HCT116 (cell line): ENCODE results near the gene PNMT. TPM values are rescaled to one million over a fixed set of nuclear protein-coding genes. Genes with fewer than 3 reads are reported as not detected.

Experiments
- ATAC-seq: fragments of 200-7000 bp; cut with Tn5 transposase; 2 replicates; pipeline ENCODE4 v1.9.1; 2020; ENCODE audit warnings: mild to moderate bottlenecking, moderate library complexity
- BruUV-seq: library from RNA; stranded (reverse); fragments of 400-500 nt; replicated peaks from 2 replicates; lab custom pipeline; 2021; lab: Mats Ljungman, UMichigan
- CTCF ChIA-PET: fragments of 300-600 bp; sonication (Branson Sonifier 250); formaldehyde crosslinking; loops from one replicate; lab custom pipeline; 2021; ENCODE audit warnings: antibody characterized with exemption; lab: Charles Lee
- POLR2A ChIA-PET: fragments of 300-600, 350-600 bp; sonication (Branson Sonifier 250); formaldehyde crosslinking; loops from one replicate; lab custom pipeline; 2021; ENCODE audit warnings: antibody characterized with exemption; lab: Charles Lee
- RAD21 ChIA-PET, 2 experiments: fragments of 300-600 bp; sonication (Branson Sonifier 250); formaldehyde crosslinking; loops; one replicate each; lab custom pipeline; 2023; ENCODE audit warnings: low total read pairs in 2 of 2; ENCODE audit not compliant: uncharacterized antibody in 2 of 2, unreplicated experiment in 2 of 2, low non-redundant PET in 1 of 2; lab: Charles Lee
- DNase-seq: peaks from one replicate; pipeline ENCODE4 v3.0.0-alpha.2; 2010; ENCODE audit warnings: low read depth, low spot score
- H2AFZ ChIP-seq: fragments of 200-600 bp; shearing (Covaris generic), sonication (generic); 2 replicates; pipeline ENCODE4 v1.6.1; 2017; ENCODE audit warnings: low read depth, mixed run types, mixed read lengths, antibody characterized with exemption, low read length; ENCODE audit not compliant: poor library complexity, severe bottlenecking
- H3K27ac ChIP-seq: 2 replicates; pipeline ENCODE4 v1.5.1; 2012; ENCODE audit warnings: low read depth, low read length
- H3K27me3 ChIP-seq: fragments of 200-600 bp; sonication (generic); 2 replicates; pipeline ENCODE4 v1.6.1; 2016; ENCODE audit warnings: mixed run types, low read length, mixed read lengths; ENCODE audit not compliant: insufficient read depth
- H3K36me3 ChIP-seq, 2 experiments: fragments of 200-500 bp in 1 of 2; fragments of 200-600 bp in 1 of 2; sonication (Bioruptor generic) in 1 of 2; sonication (generic) in 1 of 2; 2 replicates each; pipeline versions ENCODE4 v1.5.1 to v1.6.1; 2014 to 2016; ENCODE audit warnings: low read length in 2 of 2, inconsistent platforms in 1 of 2, mixed read lengths in 1 of 2, mixed run types in 1 of 2; ENCODE audit not compliant: insufficient read depth in 2 of 2, control insufficient read depth in 1 of 2
- H3K4me1 ChIP-seq, 2 experiments: fragments of 200-600 bp in 1 of 2; sonication (generic) in 1 of 2; 2 replicates each; pipeline versions ENCODE4 v1.5.1 to v1.6.1; 2012 to 2017; ENCODE audit warnings: low read length in 2 of 2, inconsistent platforms in 1 of 2, mild to moderate bottlenecking in 1 of 2, mixed read lengths in 1 of 2, mixed run types in 1 of 2, moderate library complexity in 1 of 2; ENCODE audit not compliant: insufficient read depth in 2 of 2, control insufficient read depth in 1 of 2
- H3K4me2 ChIP-seq: fragments of 200-600 bp; sonication (generic); 2 replicates; pipeline ENCODE4 v1.6.1; 2017; ENCODE audit warnings: mixed run types, low read length, mixed read lengths
- H3K4me3 ChIP-seq, 2 experiments: fragments of 200-600 bp in 1 of 2; sonication (generic) in 1 of 2; replicated peaks in 1 of 2; 2 replicates each; pipeline ENCODE4 v1.5.1; 2011 to 2016; ENCODE audit warnings: low read length in 2 of 2, control low read depth in 1 of 2, low read depth in 1 of 2, mild to moderate bottlenecking in 1 of 2, mixed read lengths in 1 of 2, mixed run types in 1 of 2
- H3K79me2 ChIP-seq: fragments of 200-600 bp; sonication (generic); 2 replicates; pipeline ENCODE4 v1.6.1; 2017; ENCODE audit warnings: mild to moderate bottlenecking, mixed run types, low read length, moderate library complexity, mixed read lengths; ENCODE audit not compliant: insufficient read depth
- H3K9ac ChIP-seq: fragments of 200-600 bp; sonication (generic); 2 replicates; pipeline ENCODE4 v1.6.1; 2016; ENCODE audit warnings: low read length, mixed read lengths
- H3K9me2 ChIP-seq: fragments of 200-600 bp; sonication (generic), shearing (Covaris generic); 2 replicates; pipeline ENCODE4 v1.6.1; 2017; ENCODE audit warnings: mixed run types, mild to moderate bottlenecking, moderate library complexity; ENCODE audit not compliant: insufficient read depth
- H3K9me3 ChIP-seq, 2 experiments: fragments of 200-500 bp in 1 of 2; fragments of 200-600 bp in 1 of 2; sonication (Bioruptor generic) in 1 of 2; sonication (generic) in 1 of 2; 2 replicates each; pipeline ENCODE4 v1.6.1; 2014 to 2017; ENCODE audit warnings: low read length in 2 of 2, mixed read lengths in 2 of 2, inconsistent platforms in 1 of 2, low read depth in 1 of 2, mild to moderate bottlenecking in 1 of 2, mixed run types in 1 of 2, moderate library complexity in 1 of 2; ENCODE audit not compliant: control insufficient read depth in 1 of 2, insufficient read depth in 1 of 2
- H4K20me1 ChIP-seq: fragments of 200-600 bp; sonication (generic), shearing (Covaris generic); 2 replicates; pipeline ENCODE4 v1.6.1; 2017; ENCODE audit warnings: mixed run types, mild to moderate bottlenecking, moderate library complexity; ENCODE audit not compliant: insufficient read depth
- CBX3 ChIP-seq: IDR thresholded peaks from 2 replicates; pipeline ENCODE4 v1.6.1; 2012; ENCODE audit warnings: low read depth
- CEBPB ChIP-seq: IDR thresholded peaks from 2 replicates; pipeline ENCODE4 v1.6.1; 2012; ENCODE audit warnings: low read depth
- EGR1 ChIP-seq: IDR thresholded peaks from 2 replicates; pipeline ENCODE4 v1.6.1; 2012; ENCODE audit warnings: low read depth
- ELF1 ChIP-seq: IDR thresholded peaks from 2 replicates; pipeline ENCODE4 v1.6.1; 2012; ENCODE audit warnings: low read depth, borderline replicate concordance
- EZH2 ChIP-seq: fragments of 200-600 bp; sonication (generic); IDR thresholded peaks from 2 replicates; pipeline ENCODE4 v1.6.1; 2017; ENCODE audit warnings: antibody characterized with exemption, mixed run types
- EZH2phosphoT487 ChIP-seq: fragments of 200-600 bp; IDR thresholded peaks from 2 replicates; pipeline ENCODE4 v1.6.1; 2018; ENCODE audit warnings: antibody characterized with exemption, borderline replicate concordance
- JUND ChIP-seq: IDR thresholded peaks from 2 replicates; pipeline ENCODE4 v1.6.1; 2012
- MAX ChIP-seq: IDR thresholded peaks from 2 replicates; pipeline ENCODE4 v1.6.1; 2012
- POLR2AphosphoS5 ChIP-seq: IDR thresholded peaks from 2 replicates; pipeline ENCODE4 v1.6.1; 2011; ENCODE audit warnings: mild to moderate bottlenecking, low read depth, low read length, moderate library complexity
- SIN3A ChIP-seq: IDR thresholded peaks from 2 replicates; pipeline ENCODE4 v1.6.1; 2012; ENCODE audit warnings: low read depth
- SP1 ChIP-seq: IDR thresholded peaks from 2 replicates; pipeline ENCODE4 v1.6.1; 2012; ENCODE audit warnings: low read depth
- SRF ChIP-seq: IDR thresholded peaks from 2 replicates; pipeline ENCODE4 v1.6.1; 2012; ENCODE audit warnings: low read depth
- YY1 ChIP-seq: IDR thresholded peaks from 2 replicates; pipeline ENCODE4 v1.6.1; 2011; ENCODE audit warnings: low read length, low read depth, moderate library complexity, mild to moderate bottlenecking; ENCODE audit not compliant: insufficient replicate concordance; ENCODE audit errors: extremely low read depth
- ZBTB33 ChIP-seq: IDR thresholded peaks from 2 replicates; pipeline ENCODE4 v1.6.1; 2011; ENCODE audit warnings: mild to moderate bottlenecking, low read length, moderate library complexity; ENCODE audit not compliant: insufficient replicate concordance; ENCODE audit errors: extremely low read depth
- ZFX ChIP-seq: fragments of 450-650 bp; IDR thresholded peaks from 2 replicates; pipeline ENCODE4 v1.6.1; 2017
- ZNF274 ChIP-seq: fragments of 200-500 bp; sonication (Bioruptor generic); IDR thresholded peaks from 2 replicates; pipeline ENCODE4 v1.6.1; 2014; ENCODE audit warnings: mild to moderate bottlenecking, low read depth, low read length, inconsistent platforms
- intact Hi-C: fragments of 100-400 bp; cut with micrococcal nuclease; formaldehyde crosslinking; loops from 2 replicates; pipeline ENCODE4 v1.10.0; 2022
- total RNA-seq: library from RNA; stranded (reverse); gene quantifications from one replicate; pipeline ENCODE4 v1.2.1, GENCODE V29; 2021; ENCODE audit not compliant: unreplicated experiment
- TF ChIP-seq, protein P1 (sequence below), 3 experiments: fragments of 200-600 bp in 1 of 3; sonication (generic) in 1 of 3; IDR thresholded peaks in 2 of 3; conservative IDR thresholded peaks in 1 of 3; 2 replicates each; pipeline ENCODE4 v1.5.1; 2012 to 2017; ENCODE audit warnings: low read depth in 2 of 3, low read length in 2 of 3, antibody characterized with exemption in 1 of 3, borderline replicate concordance in 1 of 3, control low read depth in 1 of 3, mild to moderate bottlenecking in 1 of 3, mixed read lengths in 1 of 3, mixed run types in 1 of 3, moderate library complexity in 1 of 3; ENCODE audit not compliant: insufficient read depth in 1 of 3
- TF ChIP-seq, protein P2 (sequence below): IDR thresholded peaks from 2 replicates; pipeline ENCODE4 v1.6.1; 2012; ENCODE audit warnings: low read depth

The PNMT gene
- total RNA-seq, 1 experiment from 2014 or later, result not detected

- DNase-seq, result no peak
- Histone ChIP-seq H3K27me3 (no peaks in the 10 kb centered on the region), H3K9me2 (no peaks in the 10 kb centered on the region), H3K27ac (no peak overlapping the region), H3K4me1 (peaks cover 32 to 44% of the 10 kb centered on the region in 2 experiments), H3K9ac (no peak overlapping the region), H3K79me2 (no peaks in the 10 kb centered on the region), H3K9me3 (no peaks in the 10 kb centered on the region), H3K4me3 (no peak overlapping the region), H4K20me1 (no peaks in the 10 kb centered on the region), H3K36me3 (no peaks in the 10 kb centered on the region), H3K4me2 (no peak overlapping the region), H2AFZ (no peak overlapping the region)
- no peak for ATAC-seq
- TF ChIP-seq EGR1 (no peak), ELF1 (no peak), ZFX (no peak), ZNF274 (no peak), CEBPB (no peak), YY1 (no peak), EZH2phosphoT487 (no peak), SP1 (no peak), EZH2 (no peak), SRF (no peak), POLR2AphosphoS5 (no peak), MAX (no peak), JUND (no peak), ZBTB33 (no peak), SIN3A (no peak), CBX3 (no peak)
- TF ChIP-seq, protein P1, sequence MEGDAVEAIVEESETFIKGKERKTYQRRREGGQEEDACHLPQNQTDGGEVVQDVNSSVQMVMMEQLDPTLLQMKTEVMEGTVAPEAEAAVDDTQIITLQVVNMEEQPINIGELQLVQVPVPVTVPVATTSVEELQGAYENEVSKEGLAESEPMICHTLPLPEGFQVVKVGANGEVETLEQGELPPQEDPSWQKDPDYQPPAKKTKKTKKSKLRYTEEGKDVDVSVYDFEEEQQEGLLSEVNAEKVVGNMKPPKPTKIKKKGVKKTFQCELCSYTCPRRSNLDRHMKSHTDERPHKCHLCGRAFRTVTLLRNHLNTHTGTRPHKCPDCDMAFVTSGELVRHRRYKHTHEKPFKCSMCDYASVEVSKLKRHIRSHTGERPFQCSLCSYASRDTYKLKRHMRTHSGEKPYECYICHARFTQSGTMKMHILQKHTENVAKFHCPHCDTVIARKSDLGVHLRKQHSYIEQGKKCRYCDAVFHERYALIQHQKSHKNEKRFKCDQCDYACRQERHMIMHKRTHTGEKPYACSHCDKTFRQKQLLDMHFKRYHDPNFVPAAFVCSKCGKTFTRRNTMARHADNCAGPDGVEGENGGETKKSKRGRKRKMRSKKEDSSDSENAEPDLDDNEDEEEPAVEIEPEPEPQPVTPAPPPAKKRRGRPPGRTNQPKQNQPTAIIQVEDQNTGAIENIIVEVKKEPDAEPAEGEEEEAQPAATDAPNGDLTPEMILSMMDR (IDR thresholded peaks at IDR 0.05 in 2 of 3, conservative IDR thresholded peaks at IDR 0.05 in 1 of 3; ENCODE audit: borderline replicate concordance in 1 of 3, insufficient read depth in 1 of 3, low read depth in 2 of 3, low read length in 2 of 3), result no peak
- TF ChIP-seq, protein P2, sequence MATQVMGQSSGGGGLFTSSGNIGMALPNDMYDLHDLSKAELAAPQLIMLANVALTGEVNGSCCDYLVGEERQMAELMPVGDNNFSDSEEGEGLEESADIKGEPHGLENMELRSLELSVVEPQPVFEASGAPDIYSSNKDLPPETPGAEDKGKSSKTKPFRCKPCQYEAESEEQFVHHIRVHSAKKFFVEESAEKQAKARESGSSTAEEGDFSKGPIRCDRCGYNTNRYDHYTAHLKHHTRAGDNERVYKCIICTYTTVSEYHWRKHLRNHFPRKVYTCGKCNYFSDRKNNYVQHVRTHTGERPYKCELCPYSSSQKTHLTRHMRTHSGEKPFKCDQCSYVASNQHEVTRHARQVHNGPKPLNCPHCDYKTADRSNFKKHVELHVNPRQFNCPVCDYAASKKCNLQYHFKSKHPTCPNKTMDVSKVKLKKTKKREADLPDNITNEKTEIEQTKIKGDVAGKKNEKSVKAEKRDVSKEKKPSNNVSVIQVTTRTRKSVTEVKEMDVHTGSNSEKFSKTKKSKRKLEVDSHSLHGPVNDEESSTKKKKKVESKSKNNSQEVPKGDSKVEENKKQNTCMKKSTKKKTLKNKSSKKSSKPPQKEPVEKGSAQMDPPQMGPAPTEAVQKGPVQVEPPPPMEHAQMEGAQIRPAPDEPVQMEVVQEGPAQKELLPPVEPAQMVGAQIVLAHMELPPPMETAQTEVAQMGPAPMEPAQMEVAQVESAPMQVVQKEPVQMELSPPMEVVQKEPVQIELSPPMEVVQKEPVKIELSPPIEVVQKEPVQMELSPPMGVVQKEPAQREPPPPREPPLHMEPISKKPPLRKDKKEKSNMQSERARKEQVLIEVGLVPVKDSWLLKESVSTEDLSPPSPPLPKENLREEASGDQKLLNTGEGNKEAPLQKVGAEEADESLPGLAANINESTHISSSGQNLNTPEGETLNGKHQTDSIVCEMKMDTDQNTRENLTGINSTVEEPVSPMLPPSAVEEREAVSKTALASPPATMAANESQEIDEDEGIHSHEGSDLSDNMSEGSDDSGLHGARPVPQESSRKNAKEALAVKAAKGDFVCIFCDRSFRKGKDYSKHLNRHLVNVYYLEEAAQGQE, result no peak
- ChIA-PET POLR2A (no interaction called here), CTCF (interaction anchor here (1.3 to 8.3 kb wide), 3 partner anchors 7 to 81 kb away, joined by 5 to 157 read pairs (median 8); no protein-coding TSS in a partner anchor), RAD21 (no interaction called here)
- no TSS peak for BruUV-seq
- intact Hi-C loops, result no loop called here
Measured at GRCh38 chr17:39628655-39629493, 39.4 kb upstream of the PNMT start.
